ENCODE measurements around the gene PARD6G. TPM values are rescaled to one million over a fixed set of nuclear protein-coding genes. Genes with fewer than 3 reads are reported as not detected.

PARD6G gene
- total RNA-seq, 1 experiment from 2014 or later: 13.0 TPM

DNA sequence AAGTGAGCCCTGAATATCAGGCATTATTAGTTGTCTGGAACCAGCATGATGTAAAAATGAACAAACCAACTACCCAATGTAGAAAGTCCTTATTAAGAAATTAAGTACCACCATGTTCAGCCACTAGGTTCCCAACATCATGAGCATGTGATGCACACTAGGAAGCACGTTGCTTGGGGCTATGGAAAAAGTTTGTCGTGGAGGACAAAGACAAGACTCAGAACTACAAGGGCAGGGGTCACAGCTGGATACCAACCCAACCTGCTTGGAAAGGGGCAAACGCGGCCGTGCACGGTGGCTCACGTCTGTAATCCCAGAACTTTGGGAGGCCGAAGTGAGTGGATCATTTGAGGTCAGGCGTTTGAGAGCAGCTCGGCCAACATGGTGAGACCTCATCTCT lies 74.3 kb downstream of the PARD6G start:
- no peak for DNase-seq (ENCODE audit: low spot score)
- Mint-ChIP-seq H3K27ac (no peak overlapping the region), H3K36me3 (no peaks in the 10 kb centered on the region), H3K4me3 (no peak overlapping the region), H3K4me1 (no peaks in the 10 kb centered on the region; the same call in 1 of the 2 replicates), H3K9me3 (no peaks in the 10 kb centered on the region), H3K27me3 (ENCODE audit: low read depth) (0 out of 2 replicates have a peak, but pooled peaks cover 4% of the 10 kb centered on the region)
- TF ChIP-seq ZNF423 (CRISPR knock-in tag; IDR thresholded peaks at IDR 0.05): no peak
- TF ChIP-seq, protein P1, sequence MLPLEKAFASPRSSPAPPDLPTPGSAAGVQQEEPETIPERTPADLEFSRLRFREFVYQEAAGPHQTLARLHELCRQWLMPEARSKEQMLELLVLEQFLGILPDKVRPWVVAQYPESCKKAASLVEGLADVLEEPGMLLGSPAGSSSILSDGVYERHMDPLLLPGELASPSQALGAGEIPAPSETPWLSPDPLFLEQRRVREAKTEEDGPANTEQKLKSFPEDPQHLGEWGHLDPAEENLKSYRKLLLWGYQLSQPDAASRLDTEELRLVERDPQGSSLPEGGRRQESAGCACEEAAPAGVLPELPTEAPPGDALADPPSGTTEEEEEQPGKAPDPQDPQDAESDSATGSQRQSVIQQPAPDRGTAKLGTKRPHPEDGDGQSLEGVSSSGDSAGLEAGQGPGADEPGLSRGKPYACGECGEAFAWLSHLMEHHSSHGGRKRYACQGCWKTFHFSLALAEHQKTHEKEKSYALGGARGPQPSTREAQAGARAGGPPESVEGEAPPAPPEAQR (CRISPR knock-in tag; IDR thresholded peaks at IDR 0.05): no peak
- TF ChIP-seq, protein P2, sequence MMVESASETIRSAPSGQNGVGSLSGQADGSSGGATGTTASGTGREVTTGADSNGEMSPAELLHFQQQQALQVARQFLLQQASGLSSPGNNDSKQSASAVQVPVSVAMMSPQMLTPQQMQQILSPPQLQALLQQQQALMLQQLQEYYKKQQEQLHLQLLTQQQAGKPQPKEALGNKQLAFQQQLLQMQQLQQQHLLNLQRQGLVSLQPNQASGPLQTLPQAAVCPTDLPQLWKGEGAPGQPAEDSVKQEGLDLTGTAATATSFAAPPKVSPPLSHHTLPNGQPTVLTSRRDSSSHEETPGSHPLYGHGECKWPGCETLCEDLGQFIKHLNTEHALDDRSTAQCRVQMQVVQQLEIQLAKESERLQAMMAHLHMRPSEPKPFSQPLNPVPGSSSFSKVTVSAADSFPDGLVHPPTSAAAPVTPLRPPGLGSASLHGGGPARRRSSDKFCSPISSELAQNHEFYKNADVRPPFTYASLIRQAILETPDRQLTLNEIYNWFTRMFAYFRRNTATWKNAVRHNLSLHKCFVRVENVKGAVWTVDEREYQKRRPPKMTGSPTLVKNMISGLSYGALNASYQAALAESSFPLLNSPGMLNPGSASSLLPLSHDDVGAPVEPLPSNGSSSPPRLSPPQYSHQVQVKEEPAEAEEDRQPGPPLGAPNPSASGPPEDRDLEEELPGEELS (CRISPR knock-in tag; IDR thresholded peaks at IDR 0.05): no peak
- no peak for TF ChIP-seq FOXJ3 (CRISPR knock-in tag; IDR thresholded peaks at IDR 0.05; ENCODE audit: borderline replicate concordance)
- TF ChIP-seq MXD4 (CRISPR knock-in tag; IDR thresholded peaks at IDR 0.05; ENCODE audit: borderline replicate concordance): no peak
- POLR2A ChIA-PET: interaction anchor here (0.7 kb wide), 1 partner anchor 64 kb away, joined by 3 read pairs; no protein-coding TSS in a partner anchor
- CTCF ChIA-PET: interaction anchor here (0.6 to 1.2 kb wide), 5 partner anchors 25 to 85 kb away, joined by 3 to 6 read pairs (median 3); no protein-coding TSS in a partner anchor
- no peak for ATAC-seq

DNA sequence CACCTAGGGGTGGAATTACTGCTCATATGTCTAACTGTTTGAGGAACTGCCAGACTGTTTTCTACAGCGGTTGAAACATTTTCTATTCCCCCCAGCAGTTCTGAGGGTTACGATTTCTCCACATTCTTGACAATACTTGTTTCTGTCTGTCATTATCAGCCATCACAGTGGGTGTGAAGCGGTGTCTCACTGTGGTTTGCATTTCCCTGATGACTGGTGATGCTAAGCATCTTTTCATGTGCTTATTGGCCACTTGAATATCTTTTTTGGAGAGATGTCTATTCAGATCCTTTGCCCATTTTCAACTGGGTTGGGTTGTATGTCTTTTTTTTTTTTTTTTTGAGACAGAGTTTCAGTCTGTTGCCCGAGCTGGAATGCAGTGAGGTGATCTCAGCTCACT lies 75.3 kb downstream of the PARD6G start:
- TF ChIP-seq NR3C1 (CRISPR knock-in tag; conservative IDR thresholded peaks at IDR 0.05; ENCODE audit: low read depth) (no peak), CBFB (CRISPR knock-in tag; IDR thresholded peaks at IDR 0.05; ENCODE audit: low read depth) (no peak), ZBTB21 (CRISPR knock-in tag; IDR thresholded peaks at IDR 0.05; ENCODE audit: borderline replicate concordance) (no peak)
- TF ChIP-seq, protein P3, sequence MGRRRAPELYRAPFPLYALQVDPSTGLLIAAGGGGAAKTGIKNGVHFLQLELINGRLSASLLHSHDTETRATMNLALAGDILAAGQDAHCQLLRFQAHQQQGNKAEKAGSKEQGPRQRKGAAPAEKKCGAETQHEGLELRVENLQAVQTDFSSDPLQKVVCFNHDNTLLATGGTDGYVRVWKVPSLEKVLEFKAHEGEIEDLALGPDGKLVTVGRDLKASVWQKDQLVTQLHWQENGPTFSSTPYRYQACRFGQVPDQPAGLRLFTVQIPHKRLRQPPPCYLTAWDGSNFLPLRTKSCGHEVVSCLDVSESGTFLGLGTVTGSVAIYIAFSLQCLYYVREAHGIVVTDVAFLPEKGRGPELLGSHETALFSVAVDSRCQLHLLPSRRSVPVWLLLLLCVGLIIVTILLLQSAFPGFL (CRISPR knock-in tag; IDR thresholded peaks at IDR 0.05; ENCODE audit: borderline replicate concordance): no peak
- TF ChIP-seq, protein P4, sequence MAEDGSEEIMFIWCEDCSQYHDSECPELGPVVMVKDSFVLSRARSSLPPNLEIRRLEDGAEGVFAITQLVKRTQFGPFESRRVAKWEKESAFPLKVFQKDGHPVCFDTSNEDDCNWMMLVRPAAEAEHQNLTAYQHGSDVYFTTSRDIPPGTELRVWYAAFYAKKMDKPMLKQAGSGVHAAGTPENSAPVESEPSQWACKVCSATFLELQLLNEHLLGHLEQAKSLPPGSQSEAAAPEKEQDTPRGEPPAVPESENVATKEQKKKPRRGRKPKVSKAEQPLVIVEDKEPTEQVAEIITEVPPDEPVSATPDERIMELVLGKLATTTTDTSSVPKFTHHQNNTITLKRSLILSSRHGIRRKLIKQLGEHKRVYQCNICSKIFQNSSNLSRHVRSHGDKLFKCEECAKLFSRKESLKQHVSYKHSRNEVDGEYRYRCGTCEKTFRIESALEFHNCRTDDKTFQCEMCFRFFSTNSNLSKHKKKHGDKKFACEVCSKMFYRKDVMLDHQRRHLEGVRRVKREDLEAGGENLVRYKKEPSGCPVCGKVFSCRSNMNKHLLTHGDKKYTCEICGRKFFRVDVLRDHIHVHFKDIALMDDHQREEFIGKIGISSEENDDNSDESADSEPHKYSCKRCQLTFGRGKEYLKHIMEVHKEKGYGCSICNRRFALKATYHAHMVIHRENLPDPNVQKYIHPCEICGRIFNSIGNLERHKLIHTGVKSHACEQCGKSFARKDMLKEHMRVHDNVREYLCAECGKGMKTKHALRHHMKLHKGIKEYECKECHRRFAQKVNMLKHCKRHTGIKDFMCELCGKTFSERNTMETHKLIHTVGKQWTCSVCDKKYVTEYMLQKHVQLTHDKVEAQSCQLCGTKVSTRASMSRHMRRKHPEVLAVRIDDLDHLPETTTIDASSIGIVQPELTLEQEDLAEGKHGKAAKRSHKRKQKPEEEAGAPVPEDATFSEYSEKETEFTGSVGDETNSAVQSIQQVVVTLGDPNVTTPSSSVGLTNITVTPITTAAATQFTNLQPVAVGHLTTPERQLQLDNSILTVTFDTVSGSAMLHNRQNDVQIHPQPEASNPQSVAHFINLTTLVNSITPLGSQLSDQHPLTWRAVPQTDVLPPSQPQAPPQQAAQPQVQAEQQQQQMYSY (CRISPR knock-in tag; IDR thresholded peaks at IDR 0.05): no peak
- TF ChIP-seq, protein P5, sequence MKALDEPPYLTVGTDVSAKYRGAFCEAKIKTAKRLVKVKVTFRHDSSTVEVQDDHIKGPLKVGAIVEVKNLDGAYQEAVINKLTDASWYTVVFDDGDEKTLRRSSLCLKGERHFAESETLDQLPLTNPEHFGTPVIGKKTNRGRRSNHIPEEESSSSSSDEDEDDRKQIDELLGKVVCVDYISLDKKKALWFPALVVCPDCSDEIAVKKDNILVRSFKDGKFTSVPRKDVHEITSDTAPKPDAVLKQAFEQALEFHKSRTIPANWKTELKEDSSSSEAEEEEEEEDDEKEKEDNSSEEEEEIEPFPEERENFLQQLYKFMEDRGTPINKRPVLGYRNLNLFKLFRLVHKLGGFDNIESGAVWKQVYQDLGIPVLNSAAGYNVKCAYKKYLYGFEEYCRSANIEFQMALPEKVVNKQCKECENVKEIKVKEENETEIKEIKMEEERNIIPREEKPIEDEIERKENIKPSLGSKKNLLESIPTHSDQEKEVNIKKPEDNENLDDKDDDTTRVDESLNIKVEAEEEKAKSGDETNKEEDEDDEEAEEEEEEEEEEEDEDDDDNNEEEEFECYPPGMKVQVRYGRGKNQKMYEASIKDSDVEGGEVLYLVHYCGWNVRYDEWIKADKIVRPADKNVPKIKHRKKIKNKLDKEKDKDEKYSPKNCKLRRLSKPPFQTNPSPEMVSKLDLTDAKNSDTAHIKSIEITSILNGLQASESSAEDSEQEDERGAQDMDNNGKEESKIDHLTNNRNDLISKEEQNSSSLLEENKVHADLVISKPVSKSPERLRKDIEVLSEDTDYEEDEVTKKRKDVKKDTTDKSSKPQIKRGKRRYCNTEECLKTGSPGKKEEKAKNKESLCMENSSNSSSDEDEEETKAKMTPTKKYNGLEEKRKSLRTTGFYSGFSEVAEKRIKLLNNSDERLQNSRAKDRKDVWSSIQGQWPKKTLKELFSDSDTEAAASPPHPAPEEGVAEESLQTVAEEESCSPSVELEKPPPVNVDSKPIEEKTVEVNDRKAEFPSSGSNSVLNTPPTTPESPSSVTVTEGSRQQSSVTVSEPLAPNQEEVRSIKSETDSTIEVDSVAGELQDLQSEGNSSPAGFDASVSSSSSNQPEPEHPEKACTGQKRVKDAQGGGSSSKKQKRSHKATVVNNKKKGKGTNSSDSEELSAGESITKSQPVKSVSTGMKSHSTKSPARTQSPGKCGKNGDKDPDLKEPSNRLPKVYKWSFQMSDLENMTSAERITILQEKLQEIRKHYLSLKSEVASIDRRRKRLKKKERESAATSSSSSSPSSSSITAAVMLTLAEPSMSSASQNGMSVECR (CRISPR knock-in tag; IDR thresholded peaks at IDR 0.05; ENCODE audit: borderline replicate concordance): no peak
- DNase-seq (ENCODE audit: low spot score) (no peak), ATAC-seq (no peak)
- Mint-ChIP-seq H3K27me3 (ENCODE audit: low read depth) (peaks cover 4% of the 10 kb centered on the region; the same call in 1 of the 2 replicates), H3K36me3 (no peaks in the 10 kb centered on the region), H3K4me3 (no peak overlapping the region), H3K4me1 (no peaks in the 10 kb centered on the region; the same call in 1 of the 2 replicates), H3K27ac (no peak overlapping the region), H3K9me3 (no peaks in the 10 kb centered on the region; the same call in 1 of the 2 replicates)
- CTCF ChIA-PET: interaction anchor here (0.6 to 1.2 kb wide), 3 partner anchors 26 to 61 kb away, joined by 3 to 4 read pairs (median 4); no protein-coding TSS in a partner anchor
- POLR2A ChIA-PET: no interaction called here
